ENCODE results near the gene GABPB1. TPM values are rescaled to one million over a fixed set of nuclear protein-coding genes. Genes with fewer than 3 reads are reported as not detected.

GABPB1 gene
- total and polyA plus RNA-seq, 10 of the 15 experiments (the other 5 are each of a cell fraction or from before 2014, with no cell fraction given) = 13.9 to 48.2 (median 39.8) TPM

GRCh38 chr15:50233192-50233736 is 121.7 kb downstream of the GABPB1 start:
- ChIA-PET SMC1A (ENCODE audit: uncharacterized antibody, unreplicated experiment) (interaction anchor here (1.2 kb wide), 1 partner anchor 83 kb away, joined by 4 read pairs; no protein-coding TSS in a partner anchor), CTCF (no interaction called here), RAD21 (ENCODE audit: unreplicated experiment) (no interaction called here), POLR2A (no interaction called here)
- Histone ChIP-seq H3K9me3 (replicated peaks; ENCODE audit: control insufficient read depth, insufficient read depth, low read length) (no peaks in the 10 kb centered on the region), H3K9ac (ENCODE audit: control insufficient read depth, insufficient read depth, low read length) (no peak overlapping the region), H3K36me3 (ENCODE audit: control insufficient read depth in 2 of 2, insufficient read depth in 2 of 2, low read length in 1 of 2) (no peaks in the 10 kb centered on the region), H3K27me3 (replicated peaks in 1 of 2; ENCODE audit: control insufficient read depth in 2 of 2, insufficient read depth in 2 of 2, low read length in 1 of 2) (no peaks in the 10 kb centered on the region), H3K27ac (ENCODE audit: control insufficient read depth, insufficient read depth) (no peak overlapping the region), H2AFZ (ENCODE audit: control insufficient read depth, low read depth, low read length) (no peak overlapping the region), H3K4me1 (ENCODE audit: control insufficient read depth, insufficient read depth, low read length) (no peaks in the 10 kb centered on the region), H4K20me1 (ENCODE audit: control insufficient read depth, insufficient read depth) (no peaks in the 10 kb centered on the region), H3K4me3 (no peak overlapping the region), H3K4me2 (ENCODE audit: control insufficient read depth, insufficient read depth) (no peak overlapping the region), H3K79me2 (ENCODE audit: control insufficient read depth, insufficient read depth, low read length) (no peaks in the 10 kb centered on the region)
- intact Hi-C loops (cut with micrococcal nuclease; ENCODE audit: unreplicated experiment) = no loop called here
- in situ Hi-C loops (cut with MboI) = no loop called here
- DNase-seq (ENCODE audit: low read depth, low spot score) = no peak
- FAIRE-seq = no peak
- BruUV-seq (replicated peaks) = no TSS peak
- ATAC-seq = no peak
- no peak for TF ChIP-seq CREM (IDR thresholded peaks at IDR 0.05; ENCODE audit: low read depth)
- no peak for TF ChIP-seq ELK1 (IDR thresholded peaks at IDR 0.05; ENCODE audit: low read depth, low read length)
- no peak for TF ChIP-seq SMAD5 (IDR thresholded peaks at IDR 0.05; ENCODE audit: low read depth)
- no peak for TF ChIP-seq NRF1 (conservative IDR thresholded peaks at IDR 0.05; ENCODE audit: low read depth, low read length)
- no peak for TF ChIP-seq STAT1 (conservative IDR thresholded peaks at IDR 0.05)
- TF ChIP-seq ZNF384 (IDR thresholded peaks at IDR 0.05; ENCODE audit: borderline replicate concordance, low read depth, low read length) = no peak
- no peak for TF ChIP-seq NR2F1 (conservative IDR thresholded peaks at IDR 0.05)
- no peak for TF ChIP-seq SREBF1 (IDR thresholded peaks at IDR 0.05; ENCODE audit: low read length)
- no peak for TF ChIP-seq MEF2B (IDR thresholded peaks at IDR 0.05; ENCODE audit: partially characterized antibody, poor library complexity, severe bottlenecking)
- no peak for TF ChIP-seq RFX5 (IDR thresholded peaks at IDR 0.05; ENCODE audit: low read depth, low read length)
- no peak for TF ChIP-seq RAD51 (IDR thresholded peaks at IDR 0.05)
- TF ChIP-seq STAT3 (IDR thresholded peaks at IDR 0.05; ENCODE audit: low read depth, low read length) = no peak
- no peak for TF ChIP-seq CTCF (IDR thresholded peaks at IDR 0.05 in 2 of 3, conservative IDR thresholded peaks at IDR 0.05 in 1 of 3; ENCODE audit: control insufficient read depth in 2 of 3, extremely low read depth in 1 of 3, insufficient read depth in 1 of 3, low read depth in 3 of 3, low read length in 3 of 3)
- no peak for TF ChIP-seq RB1 (IDR thresholded peaks at IDR 0.05; ENCODE audit: borderline replicate concordance)
- no peak for TF ChIP-seq SREBF2 (IDR thresholded peaks at IDR 0.05; ENCODE audit: low read length)

Data from GM12878 (cell line).